Ascending aorta (tissue), 2 donors: ENCODE results near the gene TRIM27. TPM values are rescaled to one million over a fixed set of nuclear protein-coding genes. Genes with fewer than 3 reads are reported as not detected.
"Not testable (repeated sequence)": the region's sequence is repeated elsewhere in the genome, so short reads cannot be mapped to it uniquely, and the experiment has no call there.

Experiments used
- DNase-seq, 2 donors: peaks; one replicate each; pipeline ENCODE4 v3.0.0-alpha.2; 2019; ENCODE audit warnings: low spot score in 2 of 2
- H3K27ac ChIP-seq, 2 donors: fragments of 200-600 bp; sonication (generic); one replicate each; pipeline ENCODE4 v1.5.1; 2016 to 2017; ENCODE audit warnings: mild to moderate bottlenecking in 1 of 2
- H3K27me3 ChIP-seq: fragments of 200-600 bp; sonication (generic); one replicate; pipeline ENCODE4 v1.5.1; 2017
- H3K36me3 ChIP-seq, 2 donors: fragments of 200-600 bp; sonication (generic); one replicate each; pipeline ENCODE4 v1.5.1; 2016
- H3K4me1 ChIP-seq, 2 donors: fragments of 200-600 bp; sonication (generic); one replicate each; pipeline ENCODE4 v1.5.1; 2016 to 2017; ENCODE audit warnings: mild to moderate bottlenecking in 1 of 2
- H3K4me3 ChIP-seq, 2 donors: fragments of 200-600 bp; sonication (generic); one replicate each; pipeline ENCODE4 v1.5.1; 2016 to 2017; ENCODE audit warnings: mild to moderate bottlenecking in 1 of 2
- H3K9me3 ChIP-seq, 2 donors: fragments of 200-600 bp; sonication (generic); one replicate each; pipeline ENCODE4 v1.5.1; 2016
- intact Hi-C: fragments of 100-400 bp; cut with DNase I; formaldehyde crosslinking; loops from one replicate; pipeline ENCODE4 v1.15.1; 2023
- total RNA-seq: library from RNA; depleted of rRNA; stranded (reverse); fragments of >200 nt; gene quantifications from one replicate; pipeline ENCODE4 v1.1.0, GENCODE V29; 2016
- TF ChIP-seq, protein P1 (sequence below), 3 experiments: fragments of 200-600 bp in 2 of 3; fragments of 450-650 bp in 1 of 3; sonication (generic) in 2 of 3; IDR thresholded peaks; one replicate each; pipeline ENCODE4 v1.5.1; 2016 to 2019; ENCODE audit warnings: antibody characterized with exemption in 3 of 3, mild to moderate bottlenecking in 1 of 3, moderate library complexity in 1 of 3

Gene TRIM27
- total RNA-seq, 1 donor from 2014 or later, result 167 TPM

DNA sequence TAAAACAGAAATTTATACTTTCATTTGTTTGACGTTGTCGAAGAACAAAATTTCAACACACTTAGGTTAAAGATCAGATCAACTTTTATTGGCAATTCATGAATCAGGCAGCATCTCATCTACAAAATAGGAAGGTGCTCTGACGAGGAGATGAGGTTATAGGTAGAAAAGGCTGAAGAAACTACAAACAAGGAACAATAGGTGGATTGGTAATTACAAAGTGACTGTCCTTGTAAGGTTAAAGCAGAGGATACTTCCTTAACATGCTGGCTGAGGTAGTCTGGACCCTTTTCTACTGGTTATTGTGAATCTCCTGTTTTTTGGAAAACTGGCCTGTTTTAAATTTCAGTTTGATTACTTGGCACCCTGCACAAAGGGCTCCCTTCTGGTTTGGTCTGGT is 32.5 kb upstream of the TRIM27 start:
- H3K36me3 ChIP-seq, result no peaks in the 10 kb centered on the region
- no peaks in the 10 kb centered on the region for H3K27me3 ChIP-seq
- no peaks in the 10 kb centered on the region for H3K9me3 ChIP-seq
- DNase-seq, result no peak
- no peak overlapping the region for H3K4me3 ChIP-seq
- intact Hi-C loops, result no loop called here
- no peaks in the 10 kb centered on the region for H3K4me1 ChIP-seq
- no peak overlapping the region for H3K27ac ChIP-seq
- TF ChIP-seq, protein P1, sequence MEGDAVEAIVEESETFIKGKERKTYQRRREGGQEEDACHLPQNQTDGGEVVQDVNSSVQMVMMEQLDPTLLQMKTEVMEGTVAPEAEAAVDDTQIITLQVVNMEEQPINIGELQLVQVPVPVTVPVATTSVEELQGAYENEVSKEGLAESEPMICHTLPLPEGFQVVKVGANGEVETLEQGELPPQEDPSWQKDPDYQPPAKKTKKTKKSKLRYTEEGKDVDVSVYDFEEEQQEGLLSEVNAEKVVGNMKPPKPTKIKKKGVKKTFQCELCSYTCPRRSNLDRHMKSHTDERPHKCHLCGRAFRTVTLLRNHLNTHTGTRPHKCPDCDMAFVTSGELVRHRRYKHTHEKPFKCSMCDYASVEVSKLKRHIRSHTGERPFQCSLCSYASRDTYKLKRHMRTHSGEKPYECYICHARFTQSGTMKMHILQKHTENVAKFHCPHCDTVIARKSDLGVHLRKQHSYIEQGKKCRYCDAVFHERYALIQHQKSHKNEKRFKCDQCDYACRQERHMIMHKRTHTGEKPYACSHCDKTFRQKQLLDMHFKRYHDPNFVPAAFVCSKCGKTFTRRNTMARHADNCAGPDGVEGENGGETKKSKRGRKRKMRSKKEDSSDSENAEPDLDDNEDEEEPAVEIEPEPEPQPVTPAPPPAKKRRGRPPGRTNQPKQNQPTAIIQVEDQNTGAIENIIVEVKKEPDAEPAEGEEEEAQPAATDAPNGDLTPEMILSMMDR (IDR thresholded peaks at IDR 0.05), result no peak

DNA sequence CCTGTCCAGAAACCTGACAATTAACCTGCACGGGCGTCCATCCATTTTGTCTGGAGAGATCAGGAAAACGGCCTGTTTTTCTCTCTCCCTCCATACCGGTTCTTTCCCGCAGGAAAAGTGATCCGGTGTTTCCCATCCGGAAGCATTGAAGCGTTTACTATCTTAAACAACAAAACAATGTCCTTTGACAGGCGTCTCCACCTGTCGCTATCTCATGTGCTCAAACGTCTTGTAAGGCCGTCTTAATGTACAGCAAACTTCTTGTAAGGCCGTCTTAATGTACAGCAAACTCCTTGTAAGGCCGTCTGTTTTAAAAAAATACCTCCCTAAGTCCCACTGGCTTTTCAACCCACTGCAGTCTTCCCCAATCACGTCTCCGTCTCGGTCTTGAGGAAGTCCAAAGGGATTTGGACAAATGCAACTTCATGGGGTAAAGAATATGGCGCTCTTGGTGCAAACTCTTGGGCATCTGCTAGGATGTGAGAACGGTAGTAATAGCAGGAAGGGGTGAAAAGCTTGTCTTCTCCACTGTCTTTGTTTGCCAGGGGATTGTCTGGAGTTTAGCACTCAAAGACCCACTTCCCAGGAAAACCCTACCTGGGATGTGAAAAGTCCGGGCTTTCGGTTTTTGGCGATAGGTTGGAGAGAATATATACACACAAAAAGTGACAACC is 29.9 kb upstream of the TRIM27 start:
- Histone ChIP-seq H3K27me3 (no peaks in the 10 kb centered on the region), H3K27ac (no peak overlapping the region), H3K36me3 (no peaks in the 10 kb centered on the region), H3K4me3 (peak overlapping the region; percentile 11 to 16), H3K9me3 (no peaks in the 10 kb centered on the region), H3K4me1 (no peaks in the 10 kb centered on the region)
- intact Hi-C loops, result no loop called here
- TF ChIP-seq, protein P1 (IDR thresholded peaks at IDR 0.05), result no peak
- no peak for DNase-seq

DNA sequence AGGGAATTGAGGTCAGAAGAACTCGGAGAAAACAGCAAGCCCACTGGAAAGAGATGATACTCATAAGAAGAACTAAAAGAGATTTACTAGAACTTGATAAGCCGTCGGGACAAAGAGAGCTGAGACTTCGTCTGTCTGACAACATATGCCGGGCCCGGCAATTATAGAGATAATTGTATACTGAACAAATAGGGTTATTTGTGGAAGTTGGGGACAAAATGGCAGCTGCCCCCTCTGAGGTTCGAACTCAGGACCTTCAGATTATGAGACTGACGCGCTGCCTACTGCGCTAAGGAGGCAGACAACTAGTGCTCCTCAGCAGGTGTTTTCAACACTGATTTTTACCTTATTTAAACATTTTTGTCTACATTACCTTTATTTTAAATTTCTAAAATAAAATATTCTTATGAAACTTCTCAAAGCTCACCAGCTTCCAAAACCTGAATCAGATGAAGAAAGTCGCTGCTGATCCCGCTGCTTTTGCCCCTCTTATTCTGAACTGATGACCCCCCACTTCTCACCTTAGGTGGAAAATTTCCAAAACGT is 29.3 kb upstream of the TRIM27 start:
- H3K27me3 ChIP-seq, result no peaks in the 10 kb centered on the region
- intact Hi-C loops, result no loop called here
- no peaks in the 10 kb centered on the region for H3K36me3 ChIP-seq
- no peaks in the 10 kb centered on the region for H3K9me3 ChIP-seq
- no peak for DNase-seq
- peak overlapping the region in 1 of 2 donors; percentile 11 for H3K4me3 ChIP-seq
- no peak overlapping the region for H3K27ac ChIP-seq
- no peaks in the 10 kb centered on the region for H3K4me1 ChIP-seq
- TF ChIP-seq, protein P1 (IDR thresholded peaks at IDR 0.05), result no peak

DNA sequence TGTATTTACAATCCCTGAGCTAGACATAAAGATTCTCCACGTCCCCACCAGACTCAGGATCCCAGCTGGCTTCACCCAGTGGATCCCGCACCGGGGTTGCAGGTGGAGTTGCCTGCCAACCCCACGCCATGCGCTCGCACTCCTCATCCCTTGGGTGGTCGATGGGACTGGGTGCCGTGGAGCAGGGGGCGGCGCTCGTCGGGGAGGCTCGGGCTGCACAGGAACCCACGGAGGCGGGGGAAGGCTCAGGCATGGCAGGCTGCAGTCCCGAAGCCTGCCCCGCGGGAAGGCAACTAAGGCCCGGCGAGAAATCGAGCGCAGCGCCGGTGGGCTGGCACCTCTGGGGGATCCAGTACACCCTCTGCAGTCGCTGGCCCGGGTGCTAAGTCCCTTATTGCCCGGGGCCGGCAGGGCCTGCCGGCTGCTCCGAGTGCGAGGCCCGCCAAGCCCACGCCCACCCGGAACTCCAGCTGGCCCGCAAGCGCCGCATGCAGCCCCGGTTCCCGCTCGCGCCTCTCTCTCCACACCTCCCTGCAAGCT is 25.9 kb upstream of the TRIM27 start:
- H3K27ac ChIP-seq, H3K9me3 ChIP-seq, DNase-seq, H3K27me3 ChIP-seq, H3K4me3 ChIP-seq, H3K4me1 ChIP-seq, H3K36me3 ChIP-seq: not testable (repeated sequence)
- intact Hi-C loops, result loop anchor here (10.0 kb wide), 1 partner anchor 1445 kb away; no protein-coding TSS in a partner anchor

DNA sequence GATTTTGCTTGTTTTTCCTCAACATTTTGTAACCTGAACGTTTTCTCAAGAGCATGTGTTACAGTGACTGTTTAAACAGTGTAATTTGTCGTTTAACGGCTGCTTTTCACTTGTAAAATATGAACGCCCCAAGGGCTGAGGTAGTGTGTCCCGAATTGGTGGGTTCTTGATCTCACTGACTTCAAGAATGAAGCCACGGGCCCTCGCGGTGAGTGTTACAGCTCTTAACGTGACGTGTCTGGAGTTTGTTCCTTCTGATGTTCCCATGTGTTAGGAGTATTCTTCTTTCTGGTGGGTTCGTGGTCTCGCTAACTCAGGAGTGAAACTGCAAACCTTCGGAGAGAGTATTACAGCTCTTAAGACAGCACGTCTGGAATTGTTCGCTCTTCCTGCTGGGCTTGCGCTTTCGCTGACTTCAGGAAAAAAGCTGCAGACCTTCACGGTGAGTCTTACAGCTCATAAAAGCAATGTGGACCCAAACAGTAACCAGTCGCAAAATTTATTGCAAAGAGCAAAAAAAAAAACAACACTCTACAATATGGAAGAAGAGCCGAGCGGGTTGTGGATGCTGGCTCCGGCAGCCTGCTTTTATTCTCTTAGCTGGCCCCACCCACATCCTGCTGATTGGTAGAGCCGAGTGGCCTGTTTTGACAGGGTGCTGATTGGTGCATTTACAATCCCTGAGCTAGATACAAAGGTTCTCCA is 25.1 kb upstream of the TRIM27 start:
- TF ChIP-seq, protein P1 (IDR thresholded peaks at IDR 0.05), result no peak
- DNase-seq, result no peak
- Histone ChIP-seq H3K4me1 (no peaks in the 10 kb centered on the region), H3K27ac (no peak overlapping the region), H3K9me3 (no peaks in the 10 kb centered on the region), H3K36me3 (no peaks in the 10 kb centered on the region), H3K27me3 (no peaks in the 10 kb centered on the region), H3K4me3 (no peak overlapping the region)
- intact Hi-C loops, result loop anchor here (10.0 kb wide), 1 partner anchor 1444 kb away; no protein-coding TSS in a partner anchor

DNA sequence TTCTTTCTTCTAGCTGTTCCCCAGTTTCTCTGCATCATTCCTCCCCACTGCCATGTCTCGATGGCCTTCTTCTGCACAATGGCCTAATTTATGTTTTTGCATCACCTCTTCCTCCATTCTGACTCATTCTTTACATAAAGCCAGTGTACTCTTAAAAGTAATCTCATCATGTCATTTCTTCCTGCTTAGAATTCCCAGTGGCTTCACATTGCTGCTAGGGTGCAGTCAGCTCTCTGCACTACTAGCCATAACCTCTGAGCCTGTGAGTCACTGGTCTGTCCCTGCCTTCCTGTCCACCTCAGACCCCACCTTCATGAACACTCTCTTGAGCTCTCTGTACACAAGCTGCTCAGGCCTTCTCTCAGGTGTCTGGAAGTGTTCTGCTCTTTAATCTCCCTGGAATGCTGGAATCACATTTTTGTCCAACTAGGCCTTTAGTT is 24.1 kb upstream of the TRIM27 start:
- Histone ChIP-seq H3K4me3 (no peak overlapping the region), H3K27me3 (no peaks in the 10 kb centered on the region), H3K4me1 (no peaks in the 10 kb centered on the region), H3K27ac (no peak overlapping the region), H3K9me3 (no peaks in the 10 kb centered on the region), H3K36me3 (no peaks in the 10 kb centered on the region)
- intact Hi-C loops, result loop anchor here (10.0 kb wide), 1 partner anchor 1443 kb away; no protein-coding TSS in a partner anchor
- DNase-seq, result no peak
- TF ChIP-seq, protein P1 (IDR thresholded peaks at IDR 0.05), result no peak
